ENCODE results near the gene MTG2. TPM values are rescaled to one million over a fixed set of nuclear protein-coding genes. Genes with fewer than 3 reads are reported as not detected.

MTG2 gene
- total and polyA plus RNA-seq, 2 of the 4 experiments (the other 2 are of a cell fraction) = 11.5 to 25.2 TPM

DNA sequence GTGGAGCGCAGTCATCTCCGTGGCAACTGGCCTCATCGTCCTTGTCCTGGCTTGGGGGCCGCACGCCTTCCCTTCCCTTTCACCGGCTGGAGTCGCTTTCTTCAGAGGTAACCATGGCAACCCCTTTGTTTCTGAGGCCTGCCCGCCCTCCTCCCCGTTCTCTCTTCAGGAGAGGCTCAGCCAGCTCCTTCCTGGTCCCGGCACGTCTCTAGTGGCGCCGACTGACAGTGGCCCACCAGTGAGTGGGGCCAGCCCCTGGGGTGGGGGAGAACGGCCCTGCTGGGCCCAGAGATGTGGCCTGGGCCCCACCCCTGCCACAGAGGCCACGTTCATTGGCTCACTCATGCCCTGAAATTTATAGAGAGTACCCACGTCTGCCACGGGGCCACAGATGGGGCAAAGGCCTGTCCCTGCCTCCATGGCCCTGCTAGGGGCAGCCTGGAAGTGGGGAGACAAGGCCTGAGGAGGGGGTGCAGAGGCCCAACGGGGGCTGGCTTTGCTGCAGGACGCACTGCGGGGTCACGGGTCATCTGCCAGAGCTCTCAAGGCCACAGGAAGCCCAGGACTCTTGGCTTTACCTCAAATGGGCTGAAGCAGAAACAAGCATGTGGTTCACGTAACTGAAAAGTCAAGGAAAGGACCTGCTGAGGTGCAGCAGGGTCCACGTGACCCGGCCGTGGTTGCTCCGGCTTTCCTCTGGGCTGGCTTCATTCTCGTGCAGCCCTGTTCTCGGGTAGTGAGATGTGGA lies 54.1 kb downstream of the MTG2 start:
- H3K79me1 ChIP-seq (ENCODE audit: low read depth in 1 of 2, low read length in 2 of 2) = peaks cover 11 to 30% of the 10 kb centered on the region in 2 experiments
- WGBS, 2 experiments (ENCODE audit: extremely low coverage in 2 of 2, insufficient read length in 1 of 2) = 33% methylated on average over 14 of the region's 28 CpGs; no CpG with 5 or more reads in 1 of the 2 experiments
- dilution Hi-C loops (cut with HindIII; ENCODE audit: low sequenced_read_pairs, unreplicated experiment) = no loop called here
- H4K8ac ChIP-seq (ENCODE audit: low read depth in 2 of 2, low read length in 2 of 2) = no peak overlapping the region
- no peak overlapping the region for H2BK20ac ChIP-seq (ENCODE audit: low read depth, low read length)
- H3K9me1 ChIP-seq (ENCODE audit: insufficient read depth, low read length) = no peaks in the 10 kb centered on the region
- no peak overlapping the region for H3K4ac ChIP-seq (ENCODE audit: low read depth, low read length)
- peaks cover 4% of the 10 kb centered on the region for H3K4me1 ChIP-seq (ENCODE audit: control insufficient read depth, insufficient read depth, low read length)
- intact Hi-C loops (cut with micrococcal nuclease) = no loop called here
- H3K56ac ChIP-seq (ENCODE audit: extremely low read depth, insufficient read depth, low read length) = no peak overlapping the region
- no peak overlapping the region for H2BK15ac ChIP-seq (ENCODE audit: low read depth, low read length)
- DNase-seq (no peak), ATAC-seq (ENCODE audit: low read depth) (no peak)
- no peak overlapping the region for H2AK5ac ChIP-seq (ENCODE audit: low read depth, low read length)
- H3K27me3 ChIP-seq (ENCODE audit: control insufficient read depth, insufficient read depth, low read length) = peaks cover 13% of the 10 kb centered on the region
- H3K27ac ChIP-seq (ENCODE audit: insufficient read depth, low read length) = no peak overlapping the region
- no peak overlapping the region for H4K5ac ChIP-seq (ENCODE audit: low read depth, low read length)
- POLR2A ChIA-PET (ENCODE audit: unreplicated experiment) = no interaction called here
- no peak overlapping the region for H2AFZ ChIP-seq (replicated peaks; ENCODE audit: low read length, poor library complexity)
- H3K4me2 ChIP-seq (ENCODE audit: low read depth, low read length) = no peak overlapping the region
- H2BK5ac ChIP-seq (ENCODE audit: low read depth, low read length, poor library complexity, severe bottlenecking) = no peak overlapping the region
- H3K9me3 ChIP-seq (ENCODE audit: control insufficient read depth, insufficient read depth, low read length) = peaks cover 4% of the 10 kb centered on the region
- no peak overlapping the region for H3K14ac ChIP-seq (replicated peaks; ENCODE audit: low read depth, low read length)
- peaks cover 27% of the 10 kb centered on the region for H4K20me1 ChIP-seq (ENCODE audit: insufficient read depth, low read length)
- H3K23ac ChIP-seq (ENCODE audit: low read depth, low read length) = no peak overlapping the region
- no peak for TF ChIP-seq MAFK (IDR thresholded peaks at IDR 0.05; ENCODE audit: low read depth, low read length)
- TF ChIP-seq CEBPB (IDR thresholded peaks at IDR 0.05; ENCODE audit: low read depth, low read length) = no peak
- TF ChIP-seq MAZ (IDR thresholded peaks at IDR 0.05; ENCODE audit: borderline replicate concordance, low read depth, low read length) = no peak
- TF ChIP-seq, protein P1, sequence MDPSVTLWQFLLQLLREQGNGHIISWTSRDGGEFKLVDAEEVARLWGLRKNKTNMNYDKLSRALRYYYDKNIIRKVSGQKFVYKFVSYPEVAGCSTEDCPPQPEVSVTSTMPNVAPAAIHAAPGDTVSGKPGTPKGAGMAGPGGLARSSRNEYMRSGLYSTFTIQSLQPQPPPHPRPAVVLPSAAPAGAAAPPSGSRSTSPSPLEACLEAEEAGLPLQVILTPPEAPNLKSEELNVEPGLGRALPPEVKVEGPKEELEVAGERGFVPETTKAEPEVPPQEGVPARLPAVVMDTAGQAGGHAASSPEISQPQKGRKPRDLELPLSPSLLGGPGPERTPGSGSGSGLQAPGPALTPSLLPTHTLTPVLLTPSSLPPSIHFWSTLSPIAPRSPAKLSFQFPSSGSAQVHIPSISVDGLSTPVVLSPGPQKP (IDR thresholded peaks at IDR 0.05; ENCODE audit: borderline replicate concordance, low read depth, low read length) = no peak
- TF ChIP-seq RAD21 (IDR thresholded peaks at IDR 0.05; ENCODE audit: low read length) = no peak
- TF ChIP-seq, protein P2, sequence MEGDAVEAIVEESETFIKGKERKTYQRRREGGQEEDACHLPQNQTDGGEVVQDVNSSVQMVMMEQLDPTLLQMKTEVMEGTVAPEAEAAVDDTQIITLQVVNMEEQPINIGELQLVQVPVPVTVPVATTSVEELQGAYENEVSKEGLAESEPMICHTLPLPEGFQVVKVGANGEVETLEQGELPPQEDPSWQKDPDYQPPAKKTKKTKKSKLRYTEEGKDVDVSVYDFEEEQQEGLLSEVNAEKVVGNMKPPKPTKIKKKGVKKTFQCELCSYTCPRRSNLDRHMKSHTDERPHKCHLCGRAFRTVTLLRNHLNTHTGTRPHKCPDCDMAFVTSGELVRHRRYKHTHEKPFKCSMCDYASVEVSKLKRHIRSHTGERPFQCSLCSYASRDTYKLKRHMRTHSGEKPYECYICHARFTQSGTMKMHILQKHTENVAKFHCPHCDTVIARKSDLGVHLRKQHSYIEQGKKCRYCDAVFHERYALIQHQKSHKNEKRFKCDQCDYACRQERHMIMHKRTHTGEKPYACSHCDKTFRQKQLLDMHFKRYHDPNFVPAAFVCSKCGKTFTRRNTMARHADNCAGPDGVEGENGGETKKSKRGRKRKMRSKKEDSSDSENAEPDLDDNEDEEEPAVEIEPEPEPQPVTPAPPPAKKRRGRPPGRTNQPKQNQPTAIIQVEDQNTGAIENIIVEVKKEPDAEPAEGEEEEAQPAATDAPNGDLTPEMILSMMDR (conservative IDR thresholded peaks at IDR 0.05; ENCODE audit: low read depth, low read length) = no peak
- no peak for TF ChIP-seq BHLHE40 (IDR thresholded peaks at IDR 0.05; ENCODE audit: low read depth, low read length)
- no peak for TF ChIP-seq FOS (IDR thresholded peaks at IDR 0.05; ENCODE audit: low read depth, low read length)
- no peak for TF ChIP-seq RCOR1 (IDR thresholded peaks at IDR 0.05; ENCODE audit: insufficient replicate concordance, low read length)
- CTCF ChIA-PET = no interaction called here
- BruUV-seq (replicated peaks) = no TSS peak
- peak overlapping the region; percentile 10 for H2AK9ac ChIP-seq (replicated peaks; ENCODE audit: low read depth, low read length, poor library complexity)
- H3K18ac ChIP-seq (ENCODE audit: low read depth, low read length) = no peak overlapping the region
- H3K4me3 ChIP-seq (ENCODE audit: insufficient read depth, low read depth, low read length) = no peak overlapping the region
- no peak overlapping the region for H3K9ac ChIP-seq (ENCODE audit: low read depth, low read length)
- no peak overlapping the region for H4K91ac ChIP-seq (ENCODE audit: insufficient read depth, low read depth, low read length)
- peaks cover 6% of the 10 kb centered on the region; the same call in 1 of the 2 replicates for H3K36me3 ChIP-seq (ENCODE audit: control insufficient read depth, insufficient read depth, low read length)
- in situ Hi-C loops (cut with MboI; ENCODE audit: low sequenced_read_pairs) = no loop called here
- no peak overlapping the region for H2BK120ac ChIP-seq (ENCODE audit: low read depth, low read length)

Measured in IMR-90 (cell line).